HL-60/S4 (cell line): ENCODE results near the gene SPRR1A.

ENCODE experiments used
- in situ Hi-C: fragments of 300-500 bp; cut with MboI; formaldehyde crosslinking; loops from 2 replicates; pipeline ENCODE4 v1.14.3; 2022; ENCODE audit warnings: low sequenced_read_pairs

The SPRR1A gene

GRCh38 chr1:153028766-153029165 lies 44.9 kb downstream of the SPRR1A start:
- in situ Hi-C loops: no loop called here

DNA sequence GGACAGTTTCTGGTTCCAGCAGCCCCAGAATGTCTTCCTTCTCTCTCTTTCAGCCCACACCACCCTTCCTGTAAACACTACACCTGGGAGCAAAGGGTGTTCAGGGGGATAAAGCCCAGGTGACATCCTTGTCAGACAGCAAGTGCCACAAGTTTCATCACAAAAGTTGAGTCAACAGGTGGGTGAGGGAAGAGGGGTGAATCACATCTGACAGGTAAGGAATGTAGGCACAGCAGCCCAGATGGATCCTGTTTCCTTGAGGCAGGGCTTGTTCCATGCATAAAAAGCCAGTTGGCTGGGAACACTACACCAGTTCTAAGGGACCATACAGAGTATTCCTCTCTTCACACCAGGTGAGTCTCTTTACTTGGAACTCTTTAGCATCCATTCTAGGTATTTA lies 47.0 kb downstream of the SPRR1A start, which contains the start of gene SPRR1B:
Gene SPRR1B, plus strand, starts transcription at position 309 of the 400 bp plus-strand sequence. CDS start 1,143 bp downstream, outside the sequence.
- in situ Hi-C loops: no loop called here

GRCh38 chr1:153032073-153032472 lies 48.2 kb downstream of the SPRR1A start:
- in situ Hi-C loops: no loop called here

DNA sequence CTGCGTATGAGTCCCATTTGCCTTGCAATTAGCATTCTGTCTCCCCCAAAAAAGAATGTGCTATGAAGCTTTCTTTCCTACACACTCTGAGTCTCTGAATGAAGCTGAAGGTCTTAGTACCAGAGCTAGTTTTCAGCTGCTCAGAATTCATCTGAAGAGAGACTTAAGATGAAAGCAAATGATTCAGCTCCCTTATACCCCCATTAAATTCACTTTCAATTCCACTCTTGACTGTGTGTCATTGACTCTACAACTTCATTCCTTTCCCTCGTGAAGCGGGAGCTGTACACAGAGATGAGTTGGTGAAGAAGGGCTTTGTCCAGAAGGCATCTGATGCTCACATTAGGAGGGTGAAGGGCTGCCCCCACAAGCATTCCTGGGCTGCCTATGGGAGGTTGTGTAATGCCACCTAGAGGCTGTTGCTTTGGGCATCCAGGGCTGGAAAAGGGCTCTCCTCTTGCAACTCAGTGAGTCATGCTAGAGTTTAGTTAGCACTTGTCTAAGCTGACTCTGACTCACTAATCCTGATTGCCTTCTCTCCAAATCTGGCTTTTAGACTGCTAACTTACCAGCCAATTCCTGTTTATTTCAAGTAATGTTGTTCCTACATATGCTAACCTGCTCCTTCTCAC lies 48.9 kb downstream of the SPRR1A start:
- in situ Hi-C loops: no loop called here

DNA sequence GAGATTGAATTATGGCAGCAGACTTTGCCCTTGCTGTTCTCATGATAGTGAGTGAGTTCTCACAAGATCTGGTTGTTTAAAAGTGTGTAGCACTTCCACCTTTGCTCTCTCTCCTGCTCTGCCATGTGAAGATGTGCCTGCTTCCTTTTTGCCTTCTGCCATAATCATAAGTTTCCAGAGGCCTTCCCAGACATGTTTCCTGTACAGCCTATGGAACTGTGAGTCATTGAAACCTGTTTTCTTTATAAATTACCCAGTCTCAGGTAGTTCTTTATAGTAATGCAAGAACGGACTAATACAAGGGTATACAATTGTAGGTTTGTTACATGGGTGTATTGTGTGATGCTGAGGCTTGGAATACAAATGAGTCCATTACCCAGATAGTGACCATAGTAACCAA lies 51.3 kb downstream of the SPRR1A start:
- in situ Hi-C loops: no loop called here
